GM18520 (cell line): ENCODE data around the gene ZNF688.
"Not testable (repeated sequence)": the region's sequence is repeated elsewhere in the genome, so short reads cannot be mapped to it uniquely, and the experiment has no call there.

Experiments
- ATAC-seq: cut with Tn5 transposase; IDR thresholded peaks from one replicate; pipeline ENCODE4 v1.9.1; 2021; ENCODE audit not compliant: unreplicated experiment

The ZNF688 gene

DNA sequence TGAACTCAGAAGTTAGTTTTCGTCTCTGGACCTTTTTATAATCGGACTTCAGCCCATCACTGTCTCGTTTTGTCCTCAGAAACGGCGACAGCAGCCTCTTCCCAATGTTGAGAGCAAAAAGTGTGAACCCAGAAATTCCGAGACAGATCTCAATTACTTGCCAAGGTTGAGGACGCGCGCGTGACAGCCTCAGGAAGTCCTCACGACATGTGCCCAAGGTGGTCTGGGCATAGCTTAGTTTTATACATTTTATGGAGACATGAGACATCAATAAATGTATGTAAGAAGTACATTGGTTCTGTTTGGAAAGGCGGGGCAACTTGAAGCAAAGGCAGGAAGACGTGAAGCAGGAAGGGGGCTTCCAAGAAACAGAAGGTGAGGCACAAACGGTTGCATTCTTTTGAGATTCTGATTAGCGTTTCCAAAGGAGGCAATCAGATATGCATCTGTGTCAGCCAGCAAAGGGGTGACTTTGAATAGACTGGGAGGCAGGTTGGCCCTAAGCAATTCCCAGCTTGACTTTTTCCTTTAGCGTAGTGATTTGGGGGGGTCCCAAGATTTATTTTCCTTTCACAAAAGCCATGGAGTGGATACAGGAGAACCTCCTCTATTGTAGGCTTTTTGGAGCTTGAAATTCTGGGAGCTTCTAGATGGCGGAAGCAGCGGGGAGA, 36.3 kb downstream of the ZNF688 start:
- ATAC-seq: no peak

DNA sequence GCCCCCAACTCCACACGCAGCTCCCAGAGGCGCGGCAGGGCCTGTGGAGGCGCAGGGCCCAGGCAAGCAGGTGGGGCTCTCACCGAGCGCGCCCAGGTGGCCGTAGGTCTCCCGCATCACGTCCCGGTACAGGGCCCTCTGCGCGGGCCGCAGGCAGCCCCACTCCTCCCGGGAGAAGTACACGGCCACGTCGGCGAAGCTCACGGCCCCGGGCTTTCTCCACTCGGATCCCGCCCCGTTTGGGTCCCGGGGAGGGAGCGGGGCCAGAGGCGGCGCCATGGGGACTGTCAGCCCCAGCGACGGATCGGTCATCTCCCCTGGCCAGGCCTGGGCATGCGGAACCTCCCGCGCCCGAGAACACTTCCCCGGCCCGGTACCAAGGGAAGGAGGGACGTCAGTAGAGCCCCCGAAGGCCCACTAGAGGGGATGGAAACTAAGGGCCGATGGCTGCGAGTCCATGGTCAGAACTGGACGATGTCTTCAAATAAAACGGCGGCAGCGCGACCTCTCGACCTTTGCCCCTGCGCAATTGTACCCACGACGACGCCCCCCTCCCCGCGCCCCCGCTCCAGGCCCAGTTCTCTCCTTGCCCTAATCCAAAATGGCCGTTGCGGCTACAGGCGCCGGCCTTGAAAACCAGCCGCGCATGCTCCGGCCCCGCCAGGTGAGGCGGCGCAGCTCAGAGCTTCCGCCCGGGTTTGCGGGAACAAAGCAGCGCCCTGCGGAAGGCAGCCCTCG, 37.0 kb downstream of the ZNF688 start, which contains the start of gene ZNF747:
TSS of gene ZNF747 (minus strand) at position 491 of the 738 bp plus-strand sequence. CDS start at position 312, 179 bp downstream.
- ATAC-seq: peak; percentile 60

DNA sequence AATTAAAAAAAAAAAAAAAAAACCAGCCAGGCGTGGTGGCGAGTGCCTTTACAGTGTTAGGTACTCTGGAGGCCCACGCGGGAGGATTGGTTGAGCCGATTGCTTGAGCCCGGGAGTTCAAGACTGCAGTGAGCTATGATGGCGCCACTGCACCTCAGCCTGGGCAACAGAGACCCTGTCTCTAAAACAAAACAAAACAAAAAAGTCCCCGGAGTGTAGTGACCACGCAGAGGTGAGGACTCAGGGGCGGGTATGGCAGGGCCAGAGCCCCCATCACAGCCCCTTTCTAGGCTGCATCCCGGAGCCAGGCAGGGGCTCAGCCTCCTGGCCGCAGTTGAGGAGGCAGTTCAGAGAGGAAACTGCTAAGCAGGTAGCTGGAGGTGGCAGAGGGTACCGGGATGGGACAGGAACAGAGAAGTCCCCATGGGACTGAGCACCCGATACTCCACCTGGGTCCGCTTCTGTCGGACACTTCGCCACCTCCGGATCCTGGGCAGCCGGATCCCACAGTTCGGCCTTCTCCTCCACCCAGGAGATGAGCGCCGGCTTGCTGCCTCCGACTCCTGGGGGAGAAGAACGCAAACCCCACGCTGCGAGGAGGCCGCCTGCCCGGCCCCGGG, 37.7 kb downstream of the ZNF688 start:
- peak; percentile 12 for ATAC-seq

DNA sequence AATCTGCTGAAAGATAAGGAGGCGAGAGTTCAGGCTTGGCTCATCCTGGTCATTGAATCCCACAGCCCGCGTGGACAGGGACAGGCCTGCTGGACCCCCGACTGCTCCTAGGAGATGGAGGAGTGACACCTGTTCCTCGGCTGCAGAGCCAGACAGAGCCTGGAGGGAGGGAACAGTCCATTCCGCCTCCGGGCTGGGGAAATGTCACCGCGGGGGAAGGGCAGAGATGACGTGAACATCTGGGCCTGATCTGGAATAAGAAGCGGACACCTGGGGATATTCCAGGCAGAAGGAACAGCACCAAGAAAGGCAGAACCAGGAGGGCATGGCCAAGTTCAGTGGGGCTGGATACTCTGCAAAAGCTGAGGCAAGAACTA, 38.4 kb downstream of the ZNF688 start:
- no peak for ATAC-seq

DNA sequence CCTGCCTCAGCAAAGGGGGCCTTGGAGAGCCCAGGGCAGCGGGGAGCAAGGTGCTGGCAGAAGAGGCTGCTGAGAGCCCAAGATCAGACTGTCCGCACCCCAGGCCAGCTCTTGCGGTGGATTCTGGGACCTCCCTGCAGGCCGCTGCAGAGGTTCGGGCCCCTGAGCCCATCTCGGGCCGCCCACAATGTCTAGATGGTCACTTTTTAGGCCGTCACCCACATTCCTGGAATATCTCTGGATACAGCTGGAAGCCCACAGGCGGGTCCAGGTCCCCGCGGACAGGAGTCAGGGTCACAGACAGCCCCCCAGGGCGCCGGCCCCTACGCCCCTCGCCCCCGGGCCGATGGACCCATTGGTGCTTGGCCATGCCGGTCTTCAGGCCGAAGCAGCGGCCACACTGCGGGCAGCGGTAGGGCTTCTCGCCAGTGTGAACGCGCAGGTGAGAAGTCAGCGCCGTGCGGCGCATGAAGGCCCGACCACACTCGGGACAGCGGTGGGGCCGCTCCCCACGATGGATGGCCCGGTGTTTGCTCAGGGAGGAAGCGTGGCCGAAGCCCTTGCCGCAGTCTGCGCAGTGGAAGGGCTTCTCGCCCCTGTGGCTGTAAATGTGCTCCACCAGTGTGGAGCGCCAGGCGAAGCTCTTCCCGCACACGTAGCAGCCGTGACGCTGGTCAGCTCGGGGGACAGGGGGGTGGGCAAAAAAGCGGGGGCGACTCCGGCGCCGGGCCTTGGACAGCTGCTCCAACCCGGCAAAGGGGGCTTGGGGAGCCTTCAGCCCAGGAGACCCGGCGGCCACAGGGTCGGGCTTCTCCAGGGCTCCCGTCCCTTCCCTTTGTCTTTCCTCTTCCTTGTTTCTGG, 39.0 kb downstream of the ZNF688 start:
- ATAC-seq: no peak

DNA sequence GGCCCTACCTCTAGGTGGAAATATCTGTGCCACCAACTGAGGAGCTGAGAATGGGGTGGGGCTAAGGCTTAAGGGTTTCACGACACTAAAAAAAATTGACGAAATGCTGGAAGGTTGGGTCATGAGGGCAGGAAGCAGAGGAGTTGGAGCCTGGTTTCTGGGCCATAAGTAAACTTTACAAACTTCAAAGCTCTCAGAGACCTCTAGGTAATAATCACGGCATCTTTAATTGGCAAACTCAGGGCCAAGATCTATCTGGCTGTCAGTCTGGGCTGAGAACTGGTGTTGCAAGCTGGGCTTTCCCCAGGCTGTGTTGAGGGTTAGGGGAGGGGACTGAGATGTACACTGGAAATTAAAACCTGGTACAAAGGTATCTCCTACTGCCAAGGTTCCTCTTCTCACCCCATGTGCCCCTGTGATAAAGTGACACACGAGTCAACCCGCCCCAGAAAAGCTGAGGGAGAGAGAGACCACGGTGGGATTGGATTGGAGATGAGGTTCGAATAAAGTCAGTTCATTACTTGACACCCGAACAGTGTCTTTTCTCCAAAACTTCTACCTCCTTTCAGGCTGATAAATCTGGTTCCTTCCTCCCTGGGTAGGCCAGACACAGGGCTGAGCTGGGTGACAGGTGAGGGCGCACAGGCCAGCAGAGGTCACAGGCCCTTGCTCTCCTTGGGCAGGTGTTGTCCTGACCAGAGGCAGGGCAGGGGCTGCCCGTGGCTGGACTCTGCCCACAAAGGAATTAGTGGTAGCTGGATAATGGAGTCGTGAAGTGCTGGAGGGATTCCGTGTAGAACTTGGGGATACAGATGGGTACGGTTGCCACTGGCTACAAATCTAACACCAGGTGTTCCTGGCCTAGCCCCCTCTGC, 41.1 kb downstream of the ZNF688 start:
- no peak for ATAC-seq

DNA sequence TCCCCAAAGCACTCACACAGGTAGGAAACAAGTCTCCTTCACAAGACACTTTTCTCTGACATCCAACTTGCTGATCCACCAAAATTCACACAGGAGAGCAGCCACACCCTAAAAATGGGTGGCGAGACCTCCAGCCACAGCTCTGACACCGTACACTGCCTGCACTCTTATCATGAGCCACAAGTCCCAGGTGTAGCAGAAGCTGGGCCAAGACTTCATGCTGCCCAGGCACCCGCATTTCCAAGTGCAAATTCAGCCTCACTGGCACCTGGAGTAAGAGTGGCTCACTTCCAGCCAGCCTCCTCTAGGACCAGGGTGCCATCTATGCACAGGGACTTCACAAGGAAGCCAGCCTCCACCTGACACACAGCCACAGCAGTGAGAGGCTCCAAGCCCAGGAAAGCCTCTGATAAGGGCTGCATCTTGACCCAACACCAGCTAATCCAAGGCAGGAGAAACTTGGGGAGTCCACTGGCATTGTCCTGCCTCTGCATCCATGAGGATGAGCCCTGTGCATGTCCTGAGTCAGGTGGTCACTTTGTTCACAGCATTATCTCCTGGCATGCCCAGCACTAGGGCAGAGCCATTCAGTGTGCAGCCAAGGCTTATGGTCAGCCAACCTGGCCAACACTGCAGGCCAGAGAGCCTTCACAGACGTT, 42.6 kb downstream of the ZNF688 start:
- no peak for ATAC-seq

DNA sequence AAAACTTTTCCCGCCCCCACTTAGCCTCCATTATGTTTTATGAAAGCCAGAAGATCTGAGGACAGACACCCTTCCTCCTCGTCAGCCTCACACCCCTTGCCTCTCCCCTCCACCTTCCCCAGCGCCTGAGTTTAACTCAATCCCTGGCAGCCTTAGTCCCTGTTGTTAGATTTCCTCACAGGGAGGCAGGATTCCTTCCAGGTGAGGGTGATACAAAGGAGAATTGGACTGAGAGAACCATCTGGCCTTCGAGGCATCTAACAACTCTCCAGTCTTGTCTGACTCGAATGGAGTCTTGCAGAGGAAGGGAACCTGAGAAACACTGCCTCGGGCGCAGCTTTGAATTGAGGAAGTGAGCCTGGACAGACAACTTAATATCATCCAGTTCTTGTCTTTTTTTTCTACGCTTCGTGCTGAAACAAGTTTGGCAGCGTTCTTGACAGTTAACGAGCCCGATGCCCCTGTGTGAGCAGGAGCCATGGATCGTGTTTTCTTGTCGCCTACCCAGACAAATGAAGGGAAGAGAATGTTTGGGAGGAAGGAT, 43.8 kb downstream of the ZNF688 start:
- ATAC-seq: no peak

DNA sequence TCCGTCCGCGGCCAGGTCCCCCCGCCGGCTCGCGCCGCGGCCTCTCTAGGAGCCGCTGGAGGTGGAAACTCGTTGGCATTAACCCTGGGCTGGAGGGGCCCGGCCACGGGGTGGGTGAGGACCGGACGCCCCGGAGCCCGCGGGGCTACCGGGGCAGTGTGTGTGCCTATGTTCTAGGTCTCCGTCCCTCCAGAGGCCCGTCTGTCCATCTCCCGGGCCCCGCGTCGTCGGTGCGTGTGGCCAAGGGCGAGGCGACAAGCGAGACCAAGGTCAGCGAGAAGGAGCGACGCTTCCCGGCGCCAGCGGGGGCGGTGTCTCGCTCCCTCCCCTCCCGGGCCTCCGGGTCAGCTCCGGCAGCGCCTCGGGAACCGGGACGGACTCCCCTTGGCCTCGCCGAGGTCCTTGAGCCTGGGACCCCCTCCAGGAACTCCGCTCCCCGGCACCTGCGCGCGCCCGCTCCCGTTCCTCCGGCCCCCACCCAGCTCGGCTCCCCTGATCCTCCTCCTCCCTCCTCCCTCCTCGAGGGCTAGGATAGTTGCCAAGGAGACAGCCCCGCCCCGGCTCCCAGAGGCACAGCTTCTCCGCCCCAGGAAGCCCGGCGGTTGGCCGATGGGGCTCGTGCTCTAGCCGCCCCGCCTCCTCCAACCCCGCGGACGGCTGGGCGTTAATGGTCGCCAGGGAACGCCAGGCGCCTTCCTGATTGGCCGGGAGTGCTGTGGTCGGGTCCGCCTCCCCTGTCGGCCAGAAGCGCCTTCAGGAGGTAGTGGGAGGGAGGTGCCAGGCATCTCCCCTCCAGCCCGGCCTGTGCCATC, 44.5 kb downstream of the ZNF688 start:
- peak; percentile 79 for ATAC-seq

DNA sequence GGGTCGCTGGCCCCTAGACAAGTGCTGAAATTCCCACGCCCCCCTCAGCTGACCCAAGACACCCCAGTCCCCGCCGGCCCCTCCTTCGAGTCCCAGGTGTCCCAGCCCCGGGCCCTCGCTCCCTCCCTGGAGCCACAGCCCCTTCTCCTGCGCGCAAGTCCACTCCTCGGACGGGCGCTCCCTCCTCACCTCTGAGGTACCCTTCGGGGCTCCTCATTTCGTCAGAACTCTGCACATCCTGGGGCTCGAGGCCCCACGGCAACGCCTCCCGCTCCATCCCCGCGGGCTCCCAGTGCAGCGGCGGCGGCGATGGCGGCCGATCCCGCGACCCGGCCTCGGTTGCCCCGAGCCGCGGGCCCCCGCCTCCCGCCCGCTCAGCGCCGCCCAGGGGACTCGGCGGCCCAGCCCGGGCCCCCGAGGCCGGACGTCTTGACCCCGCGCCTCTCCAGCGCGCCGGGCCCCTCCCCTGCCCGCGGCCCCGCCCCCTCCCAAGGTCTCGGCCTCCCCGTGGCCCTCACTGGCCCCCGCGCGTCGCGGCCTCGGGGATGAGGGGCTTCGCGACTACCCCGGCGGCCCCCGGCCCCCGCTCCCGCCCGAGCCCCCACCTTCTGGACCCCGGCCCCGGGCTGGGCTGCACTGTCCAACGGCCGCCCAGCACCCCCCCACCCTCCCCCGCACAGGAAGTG, 45.2 kb downstream of the ZNF688 start, which contains the start of gene ZNF768:
TSS of gene ZNF768 (minus strand) at position 430 of the 686 bp plus-strand sequence. CDS start at position 277, 153 bp downstream.
- peak; percentile 15 for ATAC-seq

DNA sequence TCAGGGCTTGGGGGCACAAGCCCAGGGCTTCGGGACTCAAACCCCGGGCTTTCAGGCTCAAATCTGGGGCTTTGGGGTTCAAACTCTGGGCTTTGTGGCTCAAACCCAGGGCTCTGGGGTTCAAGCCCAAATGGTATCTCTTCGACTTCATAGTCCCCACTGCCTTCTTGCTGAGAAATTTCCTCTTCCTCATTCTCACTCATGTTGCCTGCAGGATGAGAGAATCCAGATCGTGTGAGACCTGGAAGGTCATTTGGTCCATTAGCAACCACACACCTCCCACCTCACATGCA, 45.7 kb downstream of the ZNF688 start:
- no peak for ATAC-seq

DNA sequence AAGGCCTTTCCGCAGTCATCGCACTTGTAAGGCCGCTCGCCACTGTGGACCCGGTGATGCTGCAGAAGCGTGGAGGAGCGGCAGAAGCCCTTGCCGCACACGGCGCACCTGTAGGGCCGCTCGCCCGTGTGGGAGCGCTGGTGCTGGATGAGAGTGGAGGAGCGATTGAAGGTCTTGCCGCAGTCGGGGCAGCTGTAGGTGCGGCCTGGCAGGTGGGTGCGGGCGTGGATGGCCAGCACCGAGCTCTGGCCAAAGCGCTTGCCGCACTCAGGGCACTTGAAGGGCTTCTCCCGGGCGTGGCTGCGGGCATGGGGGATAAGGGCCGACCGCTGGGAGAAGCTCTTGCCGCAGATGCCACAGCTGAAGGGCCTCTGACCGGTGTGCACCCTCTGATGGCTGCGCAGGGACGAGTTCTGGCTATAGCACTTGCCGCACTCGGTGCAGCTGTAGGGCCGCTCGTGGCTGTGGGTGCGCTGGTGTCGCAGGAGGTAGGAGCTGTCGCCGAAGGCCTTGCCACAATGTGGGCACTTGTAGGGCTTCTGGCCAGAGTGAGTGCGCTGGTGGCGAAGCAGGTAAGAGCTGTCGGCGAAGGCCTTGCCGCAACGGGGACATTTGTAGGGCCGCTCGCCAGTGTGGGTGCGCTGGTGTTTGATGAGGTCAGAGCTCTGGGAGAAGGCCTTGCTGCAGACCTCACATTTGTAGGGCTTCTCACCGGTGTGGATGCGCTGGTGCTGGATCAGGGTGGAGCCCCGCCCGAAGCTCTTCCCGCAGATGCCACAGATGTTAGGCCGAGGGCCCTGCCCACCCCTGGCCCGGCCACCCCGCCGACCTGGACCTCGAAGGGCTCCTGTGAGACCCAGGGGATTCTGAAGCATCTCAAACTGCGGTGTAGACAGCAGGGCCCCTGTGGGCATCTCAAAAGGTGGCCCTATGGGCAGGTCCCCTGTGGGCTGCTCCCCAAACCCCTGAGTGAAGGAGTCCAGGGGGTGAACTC, 46.6 kb downstream of the ZNF688 start:
- ATAC-seq: no peak

DNA sequence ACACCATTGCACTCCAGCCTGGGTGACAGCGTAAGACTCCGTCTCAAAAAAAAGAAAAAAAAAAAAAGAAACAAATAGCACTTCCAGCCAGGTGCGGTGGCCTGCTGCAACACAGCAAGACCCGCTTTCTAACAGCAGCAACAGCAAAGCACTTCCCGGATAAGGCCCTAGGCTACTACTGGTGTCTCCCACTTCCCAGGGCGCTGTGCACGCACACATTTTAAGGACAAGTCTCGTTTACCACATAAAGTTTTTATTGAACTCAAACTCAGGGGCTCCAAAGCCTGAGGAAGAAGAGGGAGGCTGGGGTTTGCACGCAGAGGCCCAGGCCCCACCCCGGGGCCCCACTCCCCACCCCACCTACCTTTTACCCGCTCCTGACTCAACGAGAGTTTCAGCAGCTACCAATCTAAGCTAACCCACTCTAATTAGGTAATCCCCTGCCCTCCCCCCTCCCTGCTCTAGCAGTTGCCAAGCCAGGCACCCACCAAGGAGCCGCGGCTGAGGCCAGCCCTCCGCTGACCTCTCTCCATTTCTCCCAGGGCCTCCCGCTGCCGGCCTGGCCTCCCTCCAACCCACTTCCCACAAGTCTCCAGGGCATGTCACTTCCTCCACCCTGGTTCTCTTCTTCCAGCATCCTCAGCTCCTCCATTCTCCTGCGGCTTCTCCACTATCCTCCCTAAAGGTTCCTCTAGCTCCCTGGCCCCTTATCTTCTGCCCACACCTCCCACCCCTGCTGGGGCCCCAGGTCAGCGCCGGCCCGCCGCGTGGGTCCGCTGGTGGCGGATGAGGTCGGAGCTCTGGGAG, 47.5 kb downstream of the ZNF688 start:
- ATAC-seq: no peak

DNA sequence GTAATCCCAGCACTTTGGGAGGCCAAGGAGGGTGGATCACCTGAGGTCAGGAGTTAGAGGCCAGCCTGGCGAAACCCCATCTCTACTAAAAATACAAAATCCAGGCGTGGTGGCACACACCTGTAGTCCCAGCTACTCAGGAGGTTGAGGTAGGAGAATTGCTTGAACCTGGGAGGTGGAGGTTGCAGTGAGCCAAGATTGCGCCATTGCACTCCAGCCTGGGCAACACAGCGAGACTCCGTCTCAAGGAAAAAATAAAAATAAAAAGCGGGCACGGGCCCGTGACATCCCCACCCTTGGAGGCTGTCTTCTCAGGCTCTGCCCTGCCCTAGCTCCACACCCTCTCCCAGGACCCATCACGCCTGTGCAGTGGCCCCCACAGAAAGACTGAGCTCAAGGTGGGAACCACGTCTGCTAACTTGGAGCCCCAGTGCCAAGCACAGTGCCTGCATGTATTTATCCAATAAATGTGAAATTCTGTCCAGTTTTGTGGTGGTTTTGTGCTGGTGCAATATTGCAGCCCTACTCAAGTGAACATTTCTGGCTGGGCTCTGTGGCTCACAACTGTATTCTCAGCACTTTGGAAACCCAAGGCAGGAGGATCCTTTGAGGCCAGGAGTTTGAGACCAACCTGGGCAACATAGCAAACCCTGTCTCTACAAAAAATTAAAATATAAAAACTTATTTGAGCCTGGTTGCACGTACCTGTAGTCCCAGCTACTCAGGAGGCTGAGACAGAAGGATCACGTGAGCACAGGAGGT, 48.6 kb downstream of the ZNF688 start:
- not testable (repeated sequence) for ATAC-seq
